HG03354 (cell line): ENCODE results near the gene SKIC8.
A peak's percentile ranks its signal among the peaks of the same experiment; 100 is the strongest.

Source experiments
- ATAC-seq: cut with Tn5 transposase; IDR thresholded peaks from one replicate; pipeline ENCODE4 v1.9.1; 2021; ENCODE audit warnings: mild to moderate bottlenecking; ENCODE audit not compliant: unreplicated experiment, poor library complexity, severe bottlenecking

SKIC8 gene

DNA sequence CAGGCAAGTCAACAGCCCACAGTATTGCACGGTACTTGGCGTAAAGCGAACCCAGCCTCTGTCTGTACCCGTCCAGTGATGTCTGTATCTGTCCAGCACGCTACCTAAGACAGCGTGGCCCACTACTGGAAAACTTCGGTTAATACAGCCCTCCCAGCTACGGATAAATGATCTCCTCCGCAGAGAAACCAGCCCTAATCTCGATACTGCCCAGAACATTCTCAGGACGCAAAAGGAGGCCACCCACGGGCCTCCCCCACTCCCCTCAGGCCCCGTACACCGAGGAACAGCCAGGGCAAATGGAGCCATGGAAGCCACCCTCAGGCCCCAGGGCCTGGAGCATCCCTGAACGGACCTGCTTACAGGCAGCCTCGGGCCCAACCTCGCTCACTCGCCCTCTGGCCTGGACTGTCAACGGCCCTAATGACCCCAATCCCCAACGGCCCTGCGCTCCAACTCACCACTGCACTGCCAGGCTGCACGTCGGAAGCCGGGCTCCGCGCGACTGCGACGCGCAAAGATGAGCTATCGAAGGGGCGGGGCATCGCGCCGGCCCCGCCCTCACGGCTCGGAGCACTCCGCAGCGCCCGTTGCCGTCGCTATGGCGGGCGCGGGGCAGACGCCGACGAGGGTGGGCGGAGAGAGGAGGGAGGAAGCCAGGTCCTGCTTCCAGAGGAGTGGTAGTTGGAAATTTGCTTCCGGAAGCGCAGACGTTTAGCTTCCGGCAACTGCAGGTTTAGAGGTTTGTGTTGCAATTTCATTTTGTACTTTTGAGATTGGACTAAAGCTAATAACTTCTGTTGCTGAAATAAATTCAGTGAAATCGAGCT, at the start of gene SKIC8:
TSS of gene SKIC8 (minus strand) at position 509 of the 830 bp plus-strand sequence. CDS start 3,923 bp downstream, outside the sequence.
- peak; percentile 91 for ATAC-seq

DNA sequence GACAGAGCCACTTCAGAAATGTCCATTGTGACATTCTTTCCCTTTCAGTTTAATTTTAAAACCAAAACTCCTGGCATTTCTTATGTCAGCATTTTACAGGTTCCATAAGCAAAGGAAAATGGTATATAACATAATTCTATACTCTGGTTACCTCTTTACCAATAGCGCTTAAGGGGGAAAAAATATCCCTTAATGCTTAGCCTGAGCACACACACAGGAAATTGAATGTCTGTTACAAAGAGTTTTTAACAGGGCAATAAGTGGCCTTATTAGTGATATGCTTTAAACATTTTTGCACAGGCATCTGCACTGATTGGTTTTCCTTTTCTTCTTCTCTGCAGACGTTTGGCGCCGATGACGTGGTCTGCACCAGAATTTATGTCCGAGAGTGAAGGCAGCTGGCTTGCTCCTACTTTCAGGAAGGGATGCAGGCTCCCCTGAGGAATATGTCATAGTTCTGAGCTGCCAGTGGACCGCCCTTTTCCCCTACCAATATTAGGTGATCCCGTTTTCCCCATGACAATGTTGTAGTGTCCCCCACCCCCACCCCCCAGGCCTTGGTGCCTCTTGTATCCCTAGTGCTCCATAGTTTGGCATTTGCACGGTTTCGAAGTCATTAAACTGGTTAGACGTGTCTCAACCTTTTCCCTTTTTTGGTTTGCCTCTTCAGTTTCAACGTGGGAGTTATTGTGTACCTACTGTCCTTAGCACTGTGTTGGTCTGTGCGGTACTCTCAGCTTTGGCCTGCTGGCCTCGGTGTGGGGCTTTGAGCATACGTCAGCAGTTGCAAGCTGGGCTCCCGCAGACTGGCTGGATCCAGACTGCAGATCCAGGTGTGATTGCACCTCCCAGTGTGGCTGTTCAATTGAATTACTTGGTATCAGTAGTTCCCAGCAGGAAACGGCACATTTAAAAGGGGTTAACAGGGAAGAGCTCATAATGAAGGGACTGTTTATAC, 48.5 kb upstream of the SKIC8 start:
- no peak for ATAC-seq

DNA sequence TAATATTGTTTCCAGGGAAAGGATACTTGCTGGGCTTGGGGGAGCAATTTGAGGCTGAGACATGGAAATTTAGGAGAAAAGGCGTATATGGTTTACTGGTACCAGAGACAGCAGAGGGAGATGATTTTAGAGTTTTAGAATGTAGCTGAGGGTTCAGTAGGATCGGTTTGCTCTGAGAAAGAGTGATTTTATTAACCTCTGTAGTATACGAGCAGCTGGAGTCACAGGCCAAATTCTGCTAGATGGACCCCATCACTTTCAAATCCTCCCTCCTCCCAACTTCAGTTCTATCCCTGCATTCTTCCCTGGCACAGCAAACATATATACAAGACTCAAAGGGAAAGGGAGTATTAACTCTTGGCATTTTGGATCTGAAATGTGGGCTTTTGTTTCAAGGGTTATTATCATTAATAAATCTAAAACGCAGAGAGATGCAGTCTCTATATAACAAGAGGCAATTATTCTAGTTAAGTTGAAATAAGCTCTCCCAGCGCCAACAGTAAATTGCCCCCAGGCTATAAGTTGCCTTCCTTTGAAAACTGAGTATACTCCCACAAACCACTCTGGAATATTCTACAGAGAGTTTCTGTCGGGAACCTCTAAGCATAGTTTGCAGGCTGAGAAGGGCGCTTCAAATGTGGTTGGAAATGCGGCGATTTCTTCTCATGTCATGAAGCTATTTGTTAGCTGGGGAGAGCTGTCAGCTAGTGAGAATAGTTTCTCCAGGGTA, 46.2 kb upstream of the SKIC8 start:
- ATAC-seq, result no peak

DNA sequence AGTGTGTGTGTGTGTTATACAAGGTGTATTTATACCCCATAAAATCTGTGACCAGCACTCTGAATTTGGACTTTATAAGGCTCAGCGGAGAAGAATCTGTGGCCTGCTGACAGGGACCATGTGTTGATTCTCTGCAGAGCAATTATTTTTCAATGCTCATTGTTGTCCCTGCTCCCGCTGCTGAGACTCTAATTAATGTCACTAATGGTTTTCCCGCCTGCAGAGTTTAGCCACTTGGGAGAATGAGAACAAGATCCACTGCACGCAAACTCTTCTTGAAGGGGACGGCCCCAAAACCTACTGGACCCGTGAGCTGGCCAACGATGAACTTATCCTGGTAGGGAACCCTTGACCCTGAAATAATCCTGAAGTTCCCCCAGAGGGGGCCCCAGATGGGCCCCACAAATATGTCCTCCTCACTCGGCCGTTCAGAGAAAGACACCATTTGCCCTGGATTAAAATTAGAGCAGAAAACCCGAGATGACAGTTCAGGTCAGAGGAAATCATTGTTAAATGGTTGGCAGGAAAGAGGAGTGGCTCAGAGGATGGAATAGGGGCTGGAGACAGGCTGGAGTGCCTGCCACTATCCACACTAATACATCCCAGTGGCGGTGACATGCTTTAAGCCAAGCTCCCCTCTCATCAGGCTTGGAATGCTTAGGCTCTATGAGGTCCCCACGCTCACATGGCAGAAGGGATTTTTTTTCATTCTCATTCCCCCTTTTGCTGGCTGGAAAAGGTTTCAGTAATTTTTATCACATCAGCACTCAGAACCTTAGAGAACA, 44.1 kb upstream of the SKIC8 start:
- ATAC-seq, result no peak

DNA sequence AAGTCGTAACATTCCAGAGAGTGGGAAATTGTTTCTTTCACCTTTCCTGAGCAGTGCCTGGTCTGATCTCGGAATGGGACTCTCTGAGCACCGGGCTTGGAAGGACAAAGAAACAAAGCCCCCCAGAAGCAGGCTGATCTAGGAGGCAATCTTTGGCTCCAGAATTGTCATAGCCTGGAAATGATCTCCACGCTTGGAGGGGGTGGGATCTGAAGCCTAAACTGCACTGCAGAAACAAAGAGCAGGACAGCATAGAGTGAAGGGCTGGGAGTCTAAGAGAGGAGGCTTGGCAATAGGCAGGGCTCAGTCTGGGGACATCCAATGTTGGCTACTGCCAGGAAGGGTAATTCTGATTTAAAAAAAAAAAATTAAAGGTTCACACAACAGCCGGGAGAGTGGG, 42.6 kb upstream of the SKIC8 start:
- ATAC-seq, result no peak

DNA sequence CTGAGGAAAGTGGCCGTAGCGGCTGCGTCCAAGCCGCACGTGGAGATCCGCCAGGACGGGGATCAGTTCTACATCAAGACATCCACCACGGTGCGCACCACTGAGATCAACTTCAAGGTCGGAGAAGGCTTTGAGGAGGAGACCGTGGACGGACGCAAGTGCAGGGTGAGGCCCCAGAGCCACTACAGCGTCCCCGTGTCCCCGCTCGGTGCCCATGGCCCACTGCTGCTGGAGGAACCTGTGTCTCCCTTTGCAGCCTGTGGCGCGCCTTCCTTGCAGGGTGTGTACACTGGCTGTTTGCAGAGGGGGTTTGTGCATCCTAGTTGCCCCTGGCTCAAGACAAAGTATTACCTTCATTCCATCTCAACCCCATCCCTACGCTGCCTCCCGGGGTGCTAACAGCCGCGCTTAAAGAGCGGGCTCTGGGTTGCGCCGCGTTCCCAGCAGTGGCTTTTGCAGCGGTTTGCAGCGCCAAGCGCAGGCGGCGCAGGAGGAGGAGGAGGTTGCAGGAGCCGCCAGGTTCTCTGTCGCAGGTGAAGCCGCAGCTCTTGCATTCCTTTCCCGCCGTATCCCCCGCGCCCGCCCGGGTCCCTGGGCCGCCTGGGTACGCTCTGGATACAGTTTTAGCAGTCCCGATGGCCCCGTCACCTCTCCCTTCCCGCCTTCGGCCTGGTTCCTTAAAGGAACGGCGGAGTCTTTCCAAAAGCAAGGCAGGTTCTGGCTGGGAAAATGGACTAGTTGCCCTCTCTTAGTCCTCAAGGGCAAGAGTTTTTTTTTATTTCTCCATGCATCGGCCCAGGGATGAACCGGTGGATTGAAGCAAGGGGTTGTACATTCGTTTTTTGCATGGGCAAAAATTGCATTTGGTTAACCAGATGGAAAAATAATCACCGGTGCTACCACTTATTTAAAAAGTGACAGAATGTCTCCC, 41.9 kb upstream of the SKIC8 start:
- no peak for ATAC-seq

DNA sequence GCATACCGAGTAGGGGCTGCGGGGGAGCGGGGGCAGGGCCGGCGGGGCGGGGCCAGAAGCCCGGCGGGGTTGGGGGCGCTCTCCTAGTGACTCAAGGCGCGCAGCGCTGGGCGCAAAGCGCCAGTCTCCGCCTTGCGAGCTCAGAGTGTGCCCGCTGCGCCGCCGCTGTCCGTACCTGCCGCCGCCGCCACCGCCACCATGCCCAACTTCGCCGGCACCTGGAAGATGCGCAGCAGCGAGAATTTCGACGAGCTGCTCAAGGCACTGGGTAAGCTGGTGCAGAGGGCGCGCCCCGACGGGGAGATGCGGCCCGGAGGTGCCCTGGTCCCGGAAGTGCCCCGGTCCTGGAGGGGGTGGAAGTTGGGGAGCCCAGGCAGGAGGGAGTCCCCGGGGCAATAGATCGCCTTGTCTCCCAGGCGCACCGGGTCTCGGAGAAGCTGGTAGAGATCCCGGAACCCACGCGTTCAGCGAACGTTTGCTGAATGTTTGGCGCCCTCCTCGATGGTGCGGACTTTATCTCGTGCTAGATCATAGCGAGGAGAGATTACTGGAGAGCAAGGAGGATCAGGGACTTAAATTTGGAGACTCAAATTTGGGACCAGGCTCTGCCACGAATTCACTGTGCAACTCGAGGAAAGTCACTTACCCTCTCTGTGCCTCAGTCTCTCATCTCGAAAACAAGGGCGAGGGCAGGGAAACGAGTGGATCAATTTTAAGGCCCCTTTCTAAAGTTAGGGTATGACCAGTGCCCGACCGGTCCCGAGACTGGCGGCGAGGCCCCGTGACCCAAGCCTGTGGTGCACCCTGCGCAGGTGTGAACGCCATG, 41.0 kb upstream of the SKIC8 start, which contains the start of gene CRABP1:
TSS of gene CRABP1 (plus strand) at position 123 of the 826 bp plus-strand sequence. CDS start at position 199, 76 bp downstream.
- ATAC-seq, result no peak

DNA sequence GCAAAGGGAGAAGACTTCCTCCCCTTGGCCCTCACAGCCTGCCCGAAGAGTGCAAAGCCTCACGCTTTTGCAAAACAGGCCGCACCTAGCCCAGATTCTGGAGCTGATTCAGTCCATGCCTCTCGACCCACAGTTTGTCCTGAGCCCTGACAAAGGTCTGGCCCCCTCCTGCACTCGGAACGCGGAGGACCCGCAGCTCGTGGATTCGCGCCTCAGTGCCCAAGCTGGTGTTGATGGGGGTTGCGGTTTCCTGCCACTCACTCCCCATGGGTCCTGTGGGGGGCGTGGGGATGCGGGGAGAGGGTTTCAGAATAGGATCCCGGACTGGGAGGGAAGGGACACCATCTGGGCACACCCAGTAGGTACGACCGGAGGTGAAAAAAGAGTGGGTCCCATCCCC, 40.1 kb upstream of the SKIC8 start:
- no peak for ATAC-seq

DNA sequence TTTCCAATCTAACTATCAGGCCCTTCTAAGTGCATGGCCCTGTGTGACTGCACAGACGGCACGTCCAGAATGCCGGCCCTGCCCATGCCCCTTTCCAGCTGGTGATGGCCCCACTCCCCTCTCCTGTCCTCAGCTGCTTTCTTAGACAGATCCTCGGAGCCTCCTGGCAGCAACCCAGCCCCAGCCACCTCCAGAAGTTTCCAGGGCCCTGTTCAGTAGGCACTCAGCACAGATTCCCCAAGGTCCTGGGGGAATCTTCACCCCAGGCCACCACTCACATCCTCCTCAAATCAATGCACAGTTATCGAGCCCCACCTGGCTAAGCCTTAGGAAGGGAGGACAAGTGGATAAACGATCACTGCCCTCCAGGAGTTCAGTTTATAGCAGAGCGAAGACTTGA, 39.4 kb upstream of the SKIC8 start:
- no peak for ATAC-seq

DNA sequence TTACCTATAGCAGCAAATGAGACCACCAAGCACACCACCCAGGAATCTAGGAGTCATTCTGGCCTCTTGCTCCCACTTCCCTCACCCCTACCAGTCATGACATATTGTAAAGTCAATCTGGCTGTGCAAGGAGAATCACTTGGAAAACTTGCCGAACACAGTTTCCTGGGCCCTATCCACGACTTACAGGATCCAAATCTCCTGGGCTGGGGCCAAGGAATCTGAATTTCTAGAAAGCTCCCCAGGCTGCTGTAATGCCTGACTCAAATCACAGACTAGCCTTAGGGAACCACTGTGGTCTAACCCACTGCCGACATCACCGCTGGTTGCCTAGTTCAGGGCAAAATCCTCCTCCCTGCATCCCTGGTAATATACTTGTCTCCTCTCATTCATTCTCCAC, 36.6 kb upstream of the SKIC8 start:
- no peak for ATAC-seq

DNA sequence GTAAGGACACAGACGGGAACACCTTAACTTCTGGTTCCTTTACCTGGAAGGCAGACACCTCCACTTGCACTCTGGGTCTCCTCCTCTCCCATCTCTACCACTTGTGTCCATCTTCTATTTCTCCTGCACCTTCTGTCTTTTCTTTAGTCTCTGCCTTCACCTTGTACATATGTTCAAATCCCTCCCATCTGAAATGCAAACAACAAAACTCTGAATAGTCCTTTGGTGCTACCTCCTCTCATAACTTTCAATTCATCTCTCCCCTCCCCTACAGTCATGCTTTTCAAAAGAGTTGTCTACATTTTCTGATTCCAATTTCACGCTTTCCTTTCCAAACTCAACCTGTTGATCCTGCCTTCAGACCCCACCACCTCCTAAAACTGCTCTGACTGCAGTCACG, 35.4 kb upstream of the SKIC8 start:
- no peak for ATAC-seq

DNA sequence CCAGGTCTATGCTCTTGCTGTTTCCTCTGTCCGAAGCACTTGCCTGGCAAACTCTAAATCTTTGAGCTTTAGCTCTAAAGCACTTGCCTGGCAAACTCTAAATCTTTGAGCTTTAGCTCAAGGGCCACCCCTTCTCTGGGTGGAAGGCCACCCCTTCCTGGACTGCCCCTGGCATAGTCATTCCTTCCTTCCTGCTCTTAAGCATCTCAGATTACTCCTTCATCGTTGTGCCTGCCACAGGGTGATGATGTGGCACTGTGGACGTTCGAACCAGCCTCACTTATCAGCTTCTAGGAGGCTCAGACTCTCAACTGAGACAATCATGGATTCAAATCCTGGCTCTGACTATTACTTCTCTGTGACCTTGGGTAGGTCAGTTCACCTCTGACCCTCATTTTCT, 30.2 kb upstream of the SKIC8 start:
- ATAC-seq, result no peak

DNA sequence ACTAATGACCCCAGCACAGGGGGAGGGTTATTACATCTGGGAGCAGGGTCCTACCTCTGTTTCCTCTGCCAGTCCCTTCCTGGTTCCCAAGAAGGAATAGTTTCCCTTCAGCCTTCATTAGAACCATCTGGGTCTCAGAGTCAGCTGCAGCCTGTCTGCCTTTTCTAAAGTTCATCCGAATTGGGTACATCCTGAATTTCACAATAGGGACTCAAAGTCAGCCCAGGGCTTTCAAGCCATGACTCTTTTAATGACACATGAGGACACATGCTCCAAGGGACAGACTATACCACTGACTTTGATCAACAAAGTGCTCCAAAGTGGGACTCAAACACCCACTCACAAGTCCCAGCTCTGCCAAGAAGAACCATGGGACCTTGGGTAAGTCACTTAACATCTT, 28.1 kb upstream of the SKIC8 start:
- no peak for ATAC-seq

DNA sequence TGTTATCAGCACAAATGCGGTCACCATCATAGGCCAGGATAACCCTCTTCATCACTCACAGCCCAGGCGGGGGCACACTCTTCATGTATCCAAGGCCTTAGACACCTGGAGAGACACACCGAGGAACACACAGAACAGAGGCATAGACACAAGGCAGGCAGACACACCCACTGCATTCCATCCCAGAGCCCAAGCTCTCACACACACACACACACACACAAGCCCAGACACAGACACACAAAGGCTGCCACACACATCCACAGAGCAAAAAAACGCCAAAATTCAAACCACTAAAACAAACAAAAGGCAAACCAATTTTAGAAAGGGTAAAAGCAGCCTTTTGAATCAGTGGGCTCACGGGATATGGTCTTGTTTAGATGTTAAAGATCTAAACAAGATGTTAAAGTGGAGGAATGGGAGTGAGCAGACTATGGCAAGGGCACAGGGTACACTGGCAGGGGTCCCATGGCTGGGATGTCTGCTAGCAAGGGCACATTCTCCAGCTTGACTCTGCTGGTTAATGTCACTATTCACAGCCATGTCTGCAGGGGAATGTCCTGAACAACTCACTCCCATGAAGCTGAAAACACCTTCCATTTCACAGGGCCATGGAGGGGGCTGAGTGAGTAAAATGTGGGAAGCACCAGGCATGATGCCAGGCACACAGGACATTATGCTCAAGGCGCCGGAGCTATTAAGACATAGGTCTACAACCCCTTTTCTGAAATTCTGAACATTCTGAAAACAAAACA, 25.9 kb upstream of the SKIC8 start:
- no peak for ATAC-seq

DNA sequence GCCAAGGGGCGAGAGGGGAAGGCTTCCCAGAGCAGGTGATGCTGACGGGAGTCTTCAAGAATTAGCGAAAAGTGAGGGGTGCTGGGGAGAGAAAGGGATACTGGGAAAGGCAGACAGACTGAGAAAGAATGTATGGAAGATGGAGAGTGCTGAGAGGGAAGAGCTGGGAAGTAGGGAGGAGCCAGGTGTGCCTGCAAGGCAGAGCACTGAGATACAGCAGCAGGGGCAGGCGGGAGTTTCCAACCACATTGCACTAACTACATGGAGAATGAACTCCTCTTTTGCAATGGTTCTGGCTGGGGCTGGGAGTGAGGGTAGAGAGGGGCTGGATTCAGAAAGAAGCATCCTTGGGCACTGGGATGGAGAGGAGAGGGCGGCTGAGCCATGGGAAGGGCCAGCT, 24.7 kb upstream of the SKIC8 start:
- no peak for ATAC-seq

DNA sequence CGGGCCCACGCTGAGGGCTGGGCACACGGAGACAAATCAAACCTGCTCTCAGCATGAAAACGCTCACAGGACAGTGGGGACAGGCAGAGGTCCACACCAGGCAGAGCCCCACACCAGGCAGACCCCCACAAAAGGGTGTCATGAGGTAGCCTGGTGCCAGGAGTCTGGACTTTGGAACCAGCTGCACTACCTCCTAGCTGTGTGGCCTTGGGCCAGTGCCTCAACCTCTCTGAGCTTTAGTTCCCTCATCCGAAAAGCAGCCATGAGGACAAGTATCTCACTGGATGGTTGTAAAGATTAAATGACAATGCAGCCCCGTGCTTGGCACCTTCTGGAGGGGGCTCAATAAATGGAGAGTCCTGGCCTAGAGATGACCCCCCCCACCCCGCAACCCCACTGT, 24.3 kb upstream of the SKIC8 start:
- no peak for ATAC-seq
